DOHH2 (cell line): ENCODE data around the gene ATXN7L1.

Source experiments
- CTCF ChIP-seq: fragments of 200-600 bp; sonication (generic); IDR thresholded peaks from one replicate; pipeline ENCODE4 v1.5.1; 2014; ENCODE audit warnings: antibody characterized with exemption, mild to moderate bottlenecking, low read depth, low read length; ENCODE audit not compliant: poor library complexity, severe bottlenecking
- EZH2phosphoT487 ChIP-seq: fragments of 200-600 bp; sonication (generic); IDR thresholded peaks from 2 replicates; pipeline ENCODE4 v1.6.1; 2017; ENCODE audit warnings: borderline replicate concordance, mild to moderate bottlenecking, antibody characterized with exemption, low read length, moderate library complexity, mixed read lengths

- TF ChIP-seq CTCF, result no peak
- TF ChIP-seq EZH2phosphoT487, result no peak
Observed at GRCh38 chr7:105664816-105665525, 211.4 kb downstream of the ATXN7L1 start.
